NCI-H128 (cell line): ENCODE data around the gene DISC1.

Experiments used
- DNase-seq: peaks from one replicate; lab custom pipeline; 2025; ENCODE audit not compliant: unreplicated experiment; lab: John Stamatoyannopoulos, UW

DISC1 gene

DNA sequence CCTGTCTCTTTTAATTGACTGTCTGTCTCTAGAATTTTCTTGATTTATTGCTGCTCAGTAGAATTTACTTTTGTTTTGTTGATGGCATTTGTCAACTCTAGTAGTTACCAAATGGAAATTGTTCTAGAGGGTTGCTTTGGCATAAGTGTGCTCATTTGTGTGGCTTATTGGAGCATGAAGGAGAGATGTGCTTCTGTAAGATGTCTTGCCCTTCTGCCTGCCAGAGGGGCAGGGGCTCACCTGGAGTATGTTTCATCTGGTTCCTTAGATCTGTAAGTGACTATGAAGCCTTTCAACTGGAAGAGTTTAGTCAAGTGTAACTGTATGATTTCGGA is 345.5 kb downstream of the DISC1 start:
- no peak for DNase-seq

GRCh38 chr1:231973830-231974229 is 347.2 kb downstream of the DISC1 start:
- DNase-seq: no peak

DNA sequence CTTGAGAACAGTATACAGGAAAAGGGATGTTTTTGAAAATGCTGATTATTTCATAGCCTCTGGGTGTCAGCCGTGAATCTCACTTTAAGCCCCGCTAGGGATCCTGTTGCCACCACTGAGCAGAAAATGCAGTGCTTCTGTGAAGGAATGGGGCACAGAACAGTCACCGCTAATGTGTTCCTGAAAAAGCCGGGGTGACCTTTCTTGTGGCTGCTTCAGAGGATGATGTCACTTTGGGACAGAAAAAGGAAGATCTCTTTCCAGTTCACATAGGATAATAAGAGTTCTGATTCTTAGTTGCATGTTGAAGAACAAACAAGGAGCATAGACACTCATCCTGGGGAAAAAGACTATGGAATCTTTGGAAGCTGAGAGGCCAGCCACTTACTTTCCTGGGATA is 349.6 kb downstream of the DISC1 start:
- DNase-seq: no peak

DNA sequence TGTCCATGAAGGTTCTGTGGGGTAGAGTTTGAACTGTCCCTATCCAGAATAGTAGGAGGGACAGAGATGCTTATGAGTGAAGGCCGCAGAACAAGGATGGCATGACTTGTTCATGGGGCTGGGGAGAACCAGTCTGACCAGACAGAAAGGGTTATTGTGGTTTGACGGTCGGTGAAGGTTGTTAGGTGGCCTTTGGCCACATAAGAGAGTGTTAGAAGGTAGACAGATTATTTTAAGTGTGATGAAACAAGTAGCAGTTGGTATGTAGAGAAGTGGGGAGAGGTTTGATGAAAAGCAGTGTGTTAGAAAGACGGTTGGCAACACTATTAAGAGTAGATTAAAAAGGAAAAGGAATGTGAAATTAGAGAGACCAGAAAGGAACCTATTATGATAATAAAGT is 355.1 kb downstream of the DISC1 start:
- no peak for DNase-seq

- DNase-seq: no peak
Measured at GRCh38 chr1:231982871-231983587, 356.4 kb downstream of the DISC1 start.

DNA sequence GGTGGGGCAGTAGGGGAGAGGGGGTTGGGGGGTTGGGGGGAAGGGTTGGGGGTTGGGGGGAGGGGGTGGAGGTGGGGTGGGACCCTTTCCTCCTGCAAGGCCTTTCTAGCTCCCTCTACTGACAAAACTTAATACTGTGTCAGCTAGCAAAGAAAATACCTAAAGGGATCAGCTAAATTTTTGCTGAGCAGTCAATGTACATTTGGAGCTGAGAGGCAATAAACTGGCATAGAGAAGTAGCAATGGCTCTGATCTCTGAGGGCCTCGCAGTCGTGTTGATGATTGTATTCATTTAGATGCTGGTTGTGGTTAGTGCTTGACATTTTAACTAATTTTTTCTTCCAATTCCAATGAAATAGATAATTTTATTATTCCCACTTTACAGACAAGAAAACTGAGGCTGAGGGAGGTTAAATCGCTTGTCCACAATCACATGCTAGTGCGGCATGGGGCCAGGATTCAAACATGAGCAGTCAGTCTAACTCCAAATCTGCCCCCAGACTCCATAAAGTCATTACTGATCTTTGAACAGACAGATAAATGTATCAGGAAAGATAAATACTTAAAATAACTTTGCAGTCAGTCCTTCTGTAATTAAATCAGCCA is 357.1 kb downstream of the DISC1 start:
- DNase-seq: no peak

DNA sequence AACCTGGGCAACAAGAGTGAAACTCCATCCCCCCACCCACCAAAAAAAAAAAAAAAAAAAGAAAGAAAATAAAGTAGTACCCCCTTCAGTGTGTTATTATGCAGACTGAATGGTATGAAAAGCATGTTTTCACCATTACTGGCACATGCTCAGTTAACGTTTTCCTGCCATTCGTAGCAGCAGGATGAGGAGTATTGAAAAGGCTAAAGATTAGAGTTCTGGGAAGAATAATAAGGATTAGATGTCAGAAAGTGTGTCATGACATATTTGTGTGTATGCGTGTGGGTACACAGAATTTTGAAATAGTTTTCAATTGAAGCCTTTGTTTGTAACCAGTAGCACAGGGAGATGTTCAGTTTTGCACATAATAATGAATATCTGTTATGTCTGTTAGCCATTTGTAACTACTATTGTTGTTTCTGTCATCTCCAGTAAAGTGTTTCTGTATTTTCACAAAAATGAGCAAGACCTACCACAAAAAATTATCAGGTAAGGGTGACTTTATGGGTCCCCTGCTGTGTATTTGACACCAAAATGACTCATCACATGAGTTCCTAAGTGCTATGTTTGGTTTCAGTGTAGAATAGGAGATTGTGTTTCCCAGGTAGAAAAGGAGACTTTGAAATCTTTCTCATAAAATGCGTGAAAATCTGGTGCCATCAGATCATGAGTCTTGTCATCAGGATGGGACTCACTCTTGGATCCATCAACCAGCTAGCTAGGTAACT is 358.9 kb downstream of the DISC1 start:
- DNase-seq: no peak

- DNase-seq: no peak
Measured at GRCh38 chr1:231986631-231987336, 360.2 kb downstream of the DISC1 start.

DNA sequence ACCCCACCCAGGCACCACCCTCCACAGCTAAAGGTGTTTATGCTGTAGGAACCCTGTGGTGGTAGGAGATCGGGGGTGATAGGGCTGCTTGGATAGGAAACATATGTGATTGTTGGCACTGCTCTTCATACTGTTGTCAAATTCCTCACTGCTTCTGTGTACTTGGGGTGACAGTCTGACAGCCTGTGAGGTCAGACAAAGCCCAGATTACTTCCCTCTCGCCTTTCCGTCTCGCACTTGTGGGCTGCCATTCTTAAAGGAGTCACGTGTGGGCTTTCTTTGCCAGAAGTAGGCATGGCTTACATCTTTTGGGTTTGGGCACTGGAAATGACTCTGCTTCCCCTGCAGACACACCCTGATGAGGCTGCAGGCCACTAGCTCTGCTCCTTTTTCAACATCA is 363.8 kb downstream of the DISC1 start:
- no peak for DNase-seq

DNA sequence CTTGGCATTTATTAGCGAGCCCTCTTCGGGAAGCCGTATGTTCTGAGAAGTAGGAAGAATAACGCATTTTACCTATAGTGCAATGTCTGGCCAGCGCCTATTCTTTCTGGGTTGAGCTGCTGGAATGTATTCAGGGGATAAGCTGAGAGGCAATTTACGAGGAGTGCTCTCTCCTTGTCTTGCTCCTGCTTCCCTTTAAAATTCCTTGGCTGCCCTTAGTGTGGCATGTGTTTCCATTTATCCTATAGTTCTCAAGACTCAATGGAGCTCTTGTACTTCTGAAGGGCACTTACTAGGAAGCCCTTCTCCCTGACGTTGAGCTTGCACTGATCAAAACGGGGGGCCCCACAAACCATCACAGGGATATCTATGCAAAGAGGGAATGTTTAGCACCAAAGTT is 364.6 kb downstream of the DISC1 start:
- no peak for DNase-seq

DNA sequence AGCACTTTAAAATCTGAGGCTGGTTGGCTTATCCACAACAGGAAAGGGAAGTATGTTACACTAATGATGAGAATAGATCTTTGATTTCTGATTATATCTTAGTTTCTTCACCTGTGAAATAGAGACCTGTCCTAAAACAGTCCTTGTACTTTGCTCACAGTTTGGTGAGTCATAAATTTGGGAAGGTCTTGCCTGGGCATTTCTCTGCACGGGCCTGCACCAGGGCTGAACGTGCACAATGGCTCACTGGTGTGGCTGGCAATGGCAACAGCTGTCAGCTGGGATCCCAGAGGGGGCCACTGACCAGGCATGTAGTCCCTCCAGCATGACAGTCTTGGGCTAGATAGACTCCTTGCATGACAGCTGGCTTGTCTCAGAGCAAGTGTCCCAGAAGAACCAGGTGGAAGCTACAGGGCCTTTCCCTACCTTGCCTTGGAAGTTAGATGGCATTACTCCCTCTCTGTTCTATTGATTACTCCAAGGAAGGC is 367.4 kb downstream of the DISC1 start:
- no peak for DNase-seq

DNA sequence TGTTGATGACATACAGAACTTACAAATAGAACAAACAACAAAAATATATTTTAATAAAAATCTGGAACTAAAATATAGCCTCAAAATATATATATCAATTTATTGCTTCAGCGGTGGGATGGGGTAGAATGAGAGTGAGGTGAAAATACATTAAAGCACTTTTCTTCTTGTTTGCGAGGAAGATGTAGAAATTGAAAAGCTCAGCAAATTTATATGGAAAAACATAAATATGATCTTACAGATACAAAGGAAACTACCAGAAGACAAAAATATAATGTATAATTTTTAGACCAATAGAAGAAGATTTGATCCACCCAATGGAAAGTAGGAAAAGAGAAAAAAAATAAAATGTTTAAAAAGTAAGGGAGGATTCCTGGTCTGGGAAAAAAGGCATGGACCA is 372.2 kb downstream of the DISC1 start:
- DNase-seq: no peak

GRCh38 chr1:232005300-232005699 is 378.7 kb downstream of the DISC1 start:
- DNase-seq: no peak

GRCh38 chr1:232009741-232010140 is 383.2 kb downstream of the DISC1 start:
- DNase-seq: no peak

- no peak for DNase-seq
Measured at GRCh38 chr1:232011961-232012360, 385.4 kb downstream of the DISC1 start.

DNA sequence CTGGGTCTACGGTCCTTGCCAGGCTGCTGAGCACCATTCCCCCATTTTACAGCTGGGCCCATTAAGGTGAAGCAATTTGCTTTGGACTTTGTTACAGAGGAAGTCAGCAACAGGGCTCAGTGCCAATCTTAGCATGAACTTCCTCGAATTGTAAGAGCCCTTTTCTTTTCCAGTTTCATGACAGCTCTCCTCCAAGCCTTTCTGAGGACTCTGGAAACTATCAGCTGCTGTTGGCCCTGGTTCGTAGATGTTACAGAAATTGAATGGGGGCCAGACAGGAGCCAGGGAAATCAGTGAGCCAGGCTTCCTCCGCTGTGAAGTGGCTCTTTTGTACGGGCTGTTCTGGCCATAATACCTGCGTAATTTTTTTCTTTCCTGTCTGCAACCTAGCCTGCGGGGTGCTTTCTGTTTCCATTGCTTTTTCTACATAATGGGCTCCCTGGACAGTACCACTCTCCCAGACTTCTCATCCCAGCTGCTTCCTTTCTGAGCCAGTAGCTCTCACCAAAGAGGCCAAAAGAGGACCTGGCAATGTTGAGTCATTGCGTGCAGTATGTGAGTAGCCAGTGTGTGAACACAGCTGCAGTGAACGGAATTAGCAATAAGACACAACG is 386.3 kb downstream of the DISC1 start:
- DNase-seq: peak; percentile 71

GRCh38 chr1:232014941-232015340 is 388.4 kb downstream of the DISC1 start:
- no peak for DNase-seq

DNA sequence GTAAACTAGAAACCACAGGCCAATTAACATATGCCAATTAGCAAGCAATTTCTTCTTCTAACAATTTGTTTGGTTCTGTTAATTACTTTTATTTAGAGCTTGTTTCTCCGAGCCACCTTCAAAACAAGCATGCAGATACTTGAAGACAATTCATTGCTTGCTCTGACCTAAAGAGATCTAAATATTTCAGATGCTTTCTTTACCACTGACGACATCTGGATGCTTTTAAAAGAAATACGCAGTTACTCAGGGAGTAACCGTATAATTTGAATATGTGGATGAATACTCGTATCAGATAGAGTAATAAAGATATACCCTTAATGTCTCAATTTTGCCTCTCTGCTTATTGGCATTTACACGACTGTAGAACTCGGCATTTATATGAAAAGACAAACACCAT is 390.0 kb downstream of the DISC1 start:
- no peak for DNase-seq

- DNase-seq: no peak
Measured at GRCh38 chr1:232017057-232017456, 390.5 kb downstream of the DISC1 start.

GRCh38 chr1:232017759-232018158 is 391.2 kb downstream of the DISC1 start:
- no peak for DNase-seq
